NCI-H2029 (cell line): ENCODE results near the gene WDR20.
A peak's percentile ranks its signal among the peaks of the same experiment; 100 is the strongest.

Experiments
- DNase-seq: peaks from one replicate; lab custom pipeline; 2025; lab: John Stamatoyannopoulos, UW

The WDR20 gene

DNA sequence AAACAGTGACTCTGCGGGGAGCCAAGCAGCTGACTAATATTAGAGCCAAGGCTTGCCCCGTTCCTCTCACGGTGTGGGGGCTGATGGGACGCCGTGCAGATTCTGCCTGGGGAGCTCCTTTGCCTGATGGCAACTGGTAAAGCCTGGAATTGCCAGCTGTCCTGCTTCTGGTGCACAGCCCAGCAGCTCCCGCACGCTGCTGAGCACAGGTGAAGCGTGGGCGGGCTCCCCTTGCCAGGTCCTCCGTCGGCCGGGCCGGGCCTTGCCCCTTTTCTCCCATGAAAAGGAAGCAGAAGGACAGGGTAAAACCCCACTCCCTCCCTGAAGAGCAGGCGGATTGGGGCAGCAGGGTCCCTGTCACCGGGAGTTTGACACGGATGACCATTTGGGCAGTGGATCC, 79.0 kb downstream of the WDR20 start:
- no peak for DNase-seq

GRCh38 chr14:102219316-102219715, 79.6 kb downstream of the WDR20 start:
- no peak for DNase-seq

GRCh38 chr14:102220031-102220430, 80.3 kb downstream of the WDR20 start:
- DNase-seq, result no peak

DNA sequence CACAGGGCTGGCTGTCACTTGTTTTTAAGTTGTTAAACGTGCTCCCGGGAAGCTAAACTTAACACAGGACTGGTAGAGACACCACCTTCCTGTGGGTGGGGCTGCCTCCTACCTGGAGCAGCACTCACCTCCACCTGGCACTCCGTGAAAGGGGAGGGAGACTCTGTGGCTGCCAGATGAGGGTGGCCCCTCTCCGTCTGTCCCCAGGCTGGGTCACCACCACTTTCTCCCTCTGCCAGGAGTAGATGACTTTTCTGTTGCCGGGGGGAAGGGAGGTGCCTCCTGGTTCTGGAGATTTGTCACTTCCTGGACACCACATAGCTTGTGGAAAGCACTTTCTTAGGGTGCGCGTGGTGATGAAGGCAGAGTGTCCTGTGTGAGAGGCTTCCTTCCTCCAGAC, 81.3 kb downstream of the WDR20 start:
- DNase-seq, result no peak

DNA sequence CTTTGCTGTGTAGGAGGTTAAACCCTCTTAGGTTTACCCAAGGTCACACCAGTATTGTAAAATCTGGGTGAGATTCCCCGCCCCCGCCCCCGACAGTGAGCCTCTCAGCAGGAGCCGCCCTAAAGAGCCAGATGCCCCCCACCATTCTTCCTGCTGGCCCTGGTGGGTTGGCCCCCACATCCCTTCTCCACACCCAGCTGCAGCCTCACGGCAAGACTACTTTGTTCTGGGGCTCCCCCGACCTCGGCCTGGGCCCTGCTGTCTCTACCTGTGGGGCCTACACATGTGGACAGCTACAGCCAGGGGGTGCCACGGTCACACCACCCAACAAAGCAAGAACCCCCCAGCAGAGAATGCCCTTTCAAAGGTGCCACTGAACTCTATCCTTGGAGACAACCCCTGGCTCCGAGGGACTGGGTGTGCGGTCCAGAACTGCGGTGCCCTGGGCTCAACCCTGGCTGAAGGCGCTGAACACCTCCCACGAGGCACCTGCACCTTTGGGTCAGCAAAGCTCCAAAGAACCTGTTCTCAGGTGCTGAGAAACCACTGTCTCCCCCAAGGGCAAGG, 82.4 kb downstream of the WDR20 start:
- DNase-seq, result no peak

DNA sequence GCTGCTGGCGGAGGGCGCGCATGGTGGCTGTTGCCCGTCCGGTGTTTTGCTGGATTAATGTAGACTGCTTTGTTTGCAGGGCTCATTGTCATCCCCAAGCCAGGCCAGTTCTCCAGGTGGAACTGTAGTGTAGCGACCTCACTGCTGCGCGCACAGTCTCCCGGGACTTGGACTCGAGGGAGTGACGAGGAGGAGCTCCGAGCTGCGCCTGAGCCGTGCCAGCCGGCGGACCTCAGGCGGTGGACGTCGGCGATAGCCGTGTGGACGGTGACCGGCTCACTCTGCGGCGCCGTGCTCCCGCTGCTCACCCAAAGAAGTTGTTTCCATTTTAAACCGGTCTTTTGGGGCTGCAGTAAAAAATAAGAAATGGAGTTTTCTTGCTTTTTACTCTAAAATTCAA, 83.1 kb downstream of the WDR20 start:
- no peak for DNase-seq

GRCh38 chr14:102223682-102224081, 84.0 kb downstream of the WDR20 start:
- no peak for DNase-seq

- no peak for DNase-seq
These were observed 85.7 kb downstream of the WDR20 start for GRCh38 chr14:102225386-102225785.

GRCh38 chr14:102225936-102226335, 86.2 kb downstream of the WDR20 start:
- DNase-seq, result no peak

- DNase-seq, result no peak
These were observed 86.8 kb downstream of the WDR20 start for GRCh38 chr14:102226356-102227125.

DNA sequence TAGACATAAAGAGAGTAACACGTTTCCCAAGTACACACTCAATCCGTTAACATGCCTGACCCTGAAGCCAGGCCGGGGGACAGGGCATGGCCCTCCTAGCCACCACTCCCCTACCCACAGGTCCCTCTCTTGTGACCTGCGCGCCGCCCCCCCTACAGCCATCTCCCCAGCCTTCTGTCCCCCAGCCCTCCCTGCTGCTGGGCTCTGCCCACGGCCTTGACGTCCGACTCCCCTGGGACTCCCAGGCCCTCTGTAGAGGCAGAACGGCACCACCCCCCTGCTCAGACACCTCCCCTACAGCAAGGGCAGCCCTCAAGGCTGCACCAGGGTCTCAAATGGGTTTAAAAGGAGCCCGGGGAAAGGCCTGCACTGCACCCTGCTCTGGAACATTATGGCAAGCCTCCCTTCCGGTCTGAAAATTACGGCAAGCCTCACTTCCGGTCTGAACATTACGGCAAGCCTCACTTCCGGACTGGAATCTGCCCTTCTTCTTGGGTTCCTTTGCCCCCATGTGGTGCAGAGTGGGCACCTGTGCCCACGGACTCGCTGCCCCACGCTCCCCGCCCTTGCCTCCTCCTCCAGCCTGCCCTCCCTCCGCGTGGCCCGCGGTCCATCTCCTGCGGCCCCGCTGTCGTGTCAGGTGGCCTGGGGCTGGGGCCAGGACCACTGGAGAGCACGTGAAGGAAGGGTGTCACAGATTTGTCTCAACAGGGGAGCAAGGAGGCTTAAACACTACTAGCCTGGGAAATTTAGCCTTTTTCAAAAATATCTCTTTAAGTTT, 87.7 kb downstream of the WDR20 start:
- no peak for DNase-seq

GRCh38 chr14:102229071-102229738, 89.5 kb downstream of the WDR20 start:
- no peak for DNase-seq

DNA sequence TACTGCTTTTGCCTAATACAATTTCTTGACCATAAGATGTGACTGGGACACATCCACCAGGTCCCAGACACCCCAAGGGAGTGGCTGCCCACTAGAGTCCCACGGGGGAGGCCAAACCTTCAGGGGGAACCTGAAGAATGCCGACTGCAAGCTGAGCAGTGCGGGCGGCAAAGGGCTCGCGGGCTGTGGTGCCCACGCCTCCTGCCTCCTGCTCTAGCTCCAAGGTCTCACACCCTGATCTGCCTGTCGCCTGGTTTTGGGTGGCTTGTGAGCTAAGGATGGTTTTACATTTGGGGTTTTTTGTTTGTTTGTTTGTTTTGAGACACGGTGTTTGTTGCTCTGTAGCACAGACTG, 90.0 kb downstream of the WDR20 start:
- no peak for DNase-seq

DNA sequence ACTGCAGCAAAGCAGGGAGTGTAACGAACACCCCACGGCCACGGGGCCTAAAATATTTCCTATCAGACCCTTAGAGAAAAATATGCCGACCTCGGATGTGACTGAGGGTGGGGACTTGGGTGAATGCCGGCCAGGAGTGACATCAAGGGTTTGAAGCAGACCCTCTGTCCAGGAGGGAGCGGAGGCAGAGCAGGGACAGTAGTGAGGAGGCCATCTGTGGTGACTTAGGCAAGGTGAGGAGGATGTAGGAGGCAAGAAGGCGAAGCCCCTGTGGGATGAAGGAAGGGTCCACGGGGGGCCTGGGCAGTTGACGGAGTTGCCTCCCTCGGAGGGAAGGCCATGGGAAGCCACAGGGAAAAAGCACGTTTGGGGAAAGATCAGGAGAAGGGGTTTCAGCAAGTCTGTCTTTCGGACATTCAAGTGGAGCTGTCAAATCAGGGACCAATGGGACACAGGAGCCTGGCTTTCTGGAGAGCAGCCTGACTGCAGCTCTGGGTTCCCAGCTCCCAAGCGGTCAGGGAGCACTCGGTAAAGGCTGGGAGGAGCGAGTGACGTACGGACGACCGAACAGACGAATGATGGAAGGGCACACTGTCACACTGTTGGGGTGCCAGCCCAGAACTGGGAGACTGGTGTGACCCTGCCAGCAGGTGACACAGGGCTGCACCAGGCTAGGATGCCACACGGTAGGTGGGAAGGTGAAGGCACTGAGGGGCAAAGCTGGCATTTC, 90.9 kb downstream of the WDR20 start:
- no peak for DNase-seq

GRCh38 chr14:102231476-102232347, 92.0 kb downstream of the WDR20 start:
- no peak for DNase-seq

GRCh38 chr14:102232348-102232625, 92.6 kb downstream of the WDR20 start:
- DNase-seq, result no peak

DNA sequence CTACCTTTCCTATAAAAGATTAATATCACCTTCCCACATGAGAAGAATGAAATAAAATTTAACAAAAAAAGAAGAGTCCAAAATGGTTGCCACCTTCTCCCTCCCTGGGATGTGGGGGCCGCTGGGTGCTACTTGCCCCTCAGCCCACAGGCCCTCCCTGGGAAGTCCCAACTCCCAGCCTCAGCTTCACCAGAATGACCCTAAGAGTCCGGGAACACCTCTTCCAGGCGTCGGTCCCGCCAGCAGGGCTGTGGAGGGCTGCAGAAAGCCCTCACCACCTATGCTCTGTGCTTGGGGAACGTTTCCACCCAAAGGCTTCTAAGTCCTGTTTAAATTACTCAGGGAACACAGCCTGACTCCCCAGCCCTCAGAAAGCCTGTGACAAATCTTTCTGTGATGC, 93.4 kb downstream of the WDR20 start:
- no peak for DNase-seq

GRCh38 chr14:102234331-102235264, 94.9 kb downstream of the WDR20 start:
- no peak for DNase-seq

DNA sequence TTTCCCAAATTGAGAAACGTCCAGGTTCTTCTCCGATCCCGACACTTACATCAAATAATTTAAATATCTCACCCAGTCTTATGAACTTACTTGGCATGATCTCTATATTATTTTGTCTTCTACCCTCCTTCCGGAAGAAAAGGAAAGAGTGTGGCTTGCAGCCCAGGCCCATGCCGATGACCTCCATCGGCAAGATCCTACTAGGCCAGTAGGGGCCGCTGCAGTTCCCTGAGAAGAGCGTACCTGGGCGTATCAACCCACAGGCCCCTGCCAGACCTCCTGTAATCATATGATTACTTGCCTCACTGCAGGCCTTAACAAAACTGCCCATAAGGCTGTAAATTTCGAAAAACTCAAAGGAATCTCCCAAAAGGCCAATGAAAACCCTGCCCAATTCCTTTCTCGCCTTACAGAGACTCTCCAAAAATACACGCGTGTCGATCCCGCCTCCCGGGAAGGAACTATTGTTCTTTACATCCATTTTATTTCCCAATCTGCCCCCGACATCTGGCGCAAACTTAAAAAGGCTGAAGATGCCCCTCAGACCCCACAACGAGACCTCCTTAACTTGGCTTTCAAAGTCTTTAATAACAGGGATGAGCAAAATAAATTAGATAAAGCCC, 95.7 kb downstream of the WDR20 start:
- peak; percentile 8 for DNase-seq

- DNase-seq, result no peak
These were observed 96.3 kb downstream of the WDR20 start for GRCh38 chr14:102236026-102236425.
